Stimulated activated CD8-positive, alpha-beta memory T cell treated with anti-CD3 and anti-CD28 coated beads, Interleukin-12 subunit alpha, Interleukin-12 subunit beta, amount 100 ng/mL, for 24 hours (primary cell): Measurements from ENCODE around the gene SLC12A3.
A peak's percentile ranks its signal among the peaks of the same experiment; 100 is the strongest.

Experiments
- DNase-seq: peaks from one replicate; pipeline ENCODE4 v3.0.0-alpha.2; 2020; ENCODE audit errors: extremely low read depth

The SLC12A3 gene

GRCh38 chr16:56944954-56945839 lies 80.2 kb downstream of the SLC12A3 start:
- DNase-seq = no peak

- DNase-seq = no peak
These were observed 81.0 kb downstream of the SLC12A3 start for GRCh38 chr16:56945847-56946527.

GRCh38 chr16:56946767-56947603 lies 82.0 kb downstream of the SLC12A3 start:
- DNase-seq = no peak

GRCh38 chr16:56947604-56947995 lies 82.6 kb downstream of the SLC12A3 start:
- no peak for DNase-seq

- no peak for DNase-seq
These were observed 83.2 kb downstream of the SLC12A3 start for GRCh38 chr16:56948234-56948633.

GRCh38 chr16:56950051-56950450 lies 85.0 kb downstream of the SLC12A3 start:
- DNase-seq = no peak

GRCh38 chr16:56950455-56950854 lies 85.4 kb downstream of the SLC12A3 start:
- no peak for DNase-seq

- no peak for DNase-seq
These were observed 86.1 kb downstream of the SLC12A3 start for GRCh38 chr16:56950881-56951771.

GRCh38 chr16:56953006-56953405 lies 88.0 kb downstream of the SLC12A3 start:
- DNase-seq = no peak

GRCh38 chr16:56956076-56956475 lies 91.1 kb downstream of the SLC12A3 start:
- DNase-seq = no peak

- DNase-seq = no peak
These were observed 91.7 kb downstream of the SLC12A3 start for GRCh38 chr16:56956756-56957155.

GRCh38 chr16:56960681-56961281 lies 95.8 kb downstream of the SLC12A3 start:
- DNase-seq = no peak

GRCh38 chr16:56961386-56961785 lies 96.4 kb downstream of the SLC12A3 start:
- no peak for DNase-seq

GRCh38 chr16:56961851-56962281 lies 96.9 kb downstream of the SLC12A3 start, which contains the start of gene CETP:
CETP (plus strand) TSS chr16:56961950; CDS start chr16:56961980, 30 bp downstream.
- no peak for DNase-seq

- DNase-seq = peak; percentile 87
These were observed 99.5 kb downstream of the SLC12A3 start for GRCh38 chr16:56964243-56965148.
